H1 (cell line): ENCODE measurements around the gene FNDC3A. TPM values are rescaled to one million over a fixed set of nuclear protein-coding genes. Genes with fewer than 3 reads are reported as not detected.

Experiments
- CTCF ChIA-PET: fragments of 300-600 bp; sonication (Branson Sonifier 250); formaldehyde crosslinking; loops from one replicate; lab custom pipeline; 2021; ENCODE audit not compliant: partially characterized antibody; lab: Charles Lee
- POLR2A ChIA-PET: fragments of 300-600 bp; sonication (Branson Sonifier 250); formaldehyde crosslinking; loops from one replicate; lab custom pipeline; 2021; ENCODE audit warnings: inconsistent platforms; ENCODE audit not compliant: partially characterized antibody; lab: Charles Lee
- DNase-seq, 2 experiments: peaks; one replicate each; pipeline versions ENCODE4 v3.0.0 to v3.0.0-alpha.2; 2010 to 2022; ENCODE audit warnings: low spot score in 2 of 2, low read depth in 1 of 2, mixed read lengths in 1 of 2
- FAIRE-seq: peaks from 2 replicates; lab custom pipeline; 2011; peaks lifted over from hg19 to GRCh38; lab: Jason Lieb, UNC
- H2AFZ ChIP-seq: 2 replicates; pipeline ENCODE4 v1.8.1; 2012; ENCODE audit warnings: low read length, inconsistent platforms
- H2AK5ac ChIP-seq: 2 replicates; pipeline ENCODE4 v1.6.1; 2013; ENCODE audit warnings: low read depth, low read length
- H2BK120ac ChIP-seq: replicated peaks from 2 replicates; pipeline ENCODE3; 2013; ENCODE audit warnings: low read depth, low read length, inconsistent platforms
- H2BK12ac ChIP-seq: 2 replicates; pipeline ENCODE4 v1.6.1; 2013; ENCODE audit warnings: low read depth, low read length
- H2BK15ac ChIP-seq: 2 replicates; pipeline ENCODE4 v1.6.1; 2013; ENCODE audit warnings: low read length
- H2BK20ac ChIP-seq: 2 replicates; pipeline ENCODE4 v1.6.1; 2013; ENCODE audit warnings: low read length
- H2BK5ac ChIP-seq: 2 replicates; pipeline ENCODE4 v1.6.1; 2013; ENCODE audit warnings: low read depth, low read length
- H3K14ac ChIP-seq: 2 replicates; pipeline ENCODE4 v1.6.1; 2013; ENCODE audit warnings: inconsistent platforms; ENCODE audit not compliant: insufficient read length
- H3K18ac ChIP-seq: 2 replicates; pipeline ENCODE4 v1.6.1; 2013; ENCODE audit warnings: low read length; ENCODE audit errors: extremely low read depth
- H3K23ac ChIP-seq: 2 replicates; pipeline ENCODE4 v1.6.1; 2013; ENCODE audit warnings: inconsistent platforms; ENCODE audit not compliant: insufficient read length
- H3K23me2 ChIP-seq: 2 replicates; pipeline ENCODE4 v1.6.1; 2013; ENCODE audit warnings: low read depth, low read length
- H3K27ac ChIP-seq: 2 replicates; pipeline ENCODE4 v1.6.1; 2011; ENCODE audit warnings: low read depth, low read length, inconsistent platforms
- H3K27me3 ChIP-seq, 4 experiments: replicated peaks in 1 of 4; 1 replicate in 1 of 4; 2 replicates in 3 of 4; pipeline versions ENCODE4 v1.6.1 to v1.8.1; 2011 to 2013; ENCODE audit warnings: low read length in 3 of 4, mild to moderate bottlenecking in 3 of 4, inconsistent platforms in 2 of 4, mixed read lengths in 2 of 4, moderate library complexity in 1 of 4; ENCODE audit not compliant: control insufficient read depth in 3 of 4, insufficient read depth in 3 of 4; ENCODE audit errors: extremely low read depth in 1 of 4
- H3K36me3 ChIP-seq, 4 experiments: 2 replicates each; pipeline versions ENCODE4 v1.6.1 to v1.8.1; 2011 to 2013; ENCODE audit warnings: mild to moderate bottlenecking in 4 of 4, low read length in 3 of 4, moderate library complexity in 2 of 4, control low read depth in 1 of 4, inconsistent platforms in 1 of 4; ENCODE audit not compliant: insufficient read depth in 4 of 4, control insufficient read depth in 2 of 4
- H3K4ac ChIP-seq: replicated peaks from 2 replicates; pipeline ENCODE3; 2013; ENCODE audit warnings: low read length, low read depth, mixed read lengths, inconsistent platforms; ENCODE audit not compliant: insufficient read length
- H3K4me1 ChIP-seq, 4 experiments: replicated peaks in 1 of 4; 1 replicate in 1 of 4; 2 replicates in 3 of 4; pipeline versions ENCODE4 v1.6.1 to v1.8.1; 2011 to 2013; ENCODE audit warnings: low read length in 3 of 4, inconsistent platforms in 2 of 4, mixed read lengths in 1 of 4; ENCODE audit not compliant: insufficient read depth in 4 of 4, control insufficient read depth in 3 of 4
- H3K4me2 ChIP-seq, 2 experiments: 2 replicates each; pipeline versions ENCODE4 v1.6.1 to v1.8.1; 2011 to 2013; ENCODE audit warnings: low read depth in 2 of 2, low read length in 2 of 2, control low read depth in 1 of 2, inconsistent platforms in 1 of 2, mild to moderate bottlenecking in 1 of 2; ENCODE audit not compliant: insufficient read depth in 1 of 2
- H3K4me3 ChIP-seq, 4 experiments: fragments of 200-600, 300-600 bp in 1 of 4; sonication (generic), shearing (Covaris generic), sonication (Bioruptor Twin) in 1 of 4; 2 replicates each; pipeline versions ENCODE4 v1.5.1 to v1.8.1; 2011 to 2016; ENCODE audit warnings: low read length in 4 of 4, low read depth in 3 of 4, control low read depth in 2 of 4, inconsistent platforms in 2 of 4, mild to moderate bottlenecking in 2 of 4, mixed read lengths in 1 of 4, moderate library complexity in 1 of 4; ENCODE audit not compliant: insufficient read depth in 2 of 4; ENCODE audit errors: extremely low read depth in 1 of 4
- H3K56ac ChIP-seq: replicated peaks from 2 replicates; pipeline ENCODE3; 2013; ENCODE audit warnings: low read depth, mild to moderate bottlenecking, mixed read lengths, low read length, inconsistent platforms; ENCODE audit not compliant: insufficient read length
- H3K79me1 ChIP-seq: 2 replicates; pipeline ENCODE4 v1.6.1; 2013; ENCODE audit warnings: low read depth, low read length, control low read depth
- H3K79me2 ChIP-seq, 2 experiments: 2 replicates each; pipeline versions ENCODE4 v1.6.1 to v1.8.1; 2012 to 2013; ENCODE audit warnings: low read length in 2 of 2, mild to moderate bottlenecking in 2 of 2, inconsistent platforms in 1 of 2; ENCODE audit not compliant: insufficient read depth in 2 of 2, control insufficient read depth in 1 of 2
- H3K9ac ChIP-seq, 4 experiments: replicated peaks in 1 of 4; 1 replicate in 1 of 4; 2 replicates in 3 of 4; pipeline versions ENCODE4 v1.6.1 to v1.8.1; 2011 to 2013; ENCODE audit warnings: low read depth in 3 of 4, low read length in 3 of 4, control low read depth in 2 of 4, mild to moderate bottlenecking in 2 of 4, moderate library complexity in 2 of 4, inconsistent platforms in 1 of 4; ENCODE audit errors: extremely low read depth in 1 of 4
- H3K9me3 ChIP-seq, 2 experiments: 2 replicates each; pipeline versions ENCODE4 v1.6.1 to v1.8.1; 2012 to 2013; ENCODE audit warnings: mild to moderate bottlenecking in 2 of 2, moderate library complexity in 2 of 2, control low read depth in 1 of 2, inconsistent platforms in 1 of 2, low read depth in 1 of 2, low read length in 1 of 2, mixed read lengths in 1 of 2; ENCODE audit not compliant: insufficient read depth in 2 of 2
- H4K20me1 ChIP-seq, 2 experiments: replicated peaks in 1 of 2; 2 replicates each; pipeline versions ENCODE3 to v1.8.1; 2011 to 2013; ENCODE audit warnings: inconsistent platforms in 2 of 2, low read length in 2 of 2, mild to moderate bottlenecking in 1 of 2; ENCODE audit not compliant: insufficient read depth in 2 of 2, control insufficient read depth in 1 of 2
- H4K5ac ChIP-seq: 2 replicates; pipeline ENCODE4 v1.6.1; 2013; ENCODE audit warnings: low read length, low read depth, mixed read lengths, inconsistent platforms; ENCODE audit not compliant: insufficient read length
- H4K8ac ChIP-seq: 2 replicates; pipeline ENCODE4 v1.8.0; 2013; ENCODE audit warnings: mild to moderate bottlenecking, moderate library complexity, low read length, inconsistent platforms; ENCODE audit not compliant: insufficient read depth; ENCODE audit errors: extremely low read depth
- H4K91ac ChIP-seq: replicated peaks from 2 replicates; pipeline ENCODE3; 2013; ENCODE audit warnings: low read length, mixed read lengths, inconsistent platforms; ENCODE audit not compliant: insufficient read length
- BRCA1 ChIP-seq: IDR thresholded peaks from 2 replicates; pipeline ENCODE4 v1.6.1; 2012; ENCODE audit warnings: low read depth, low read length, improper control_type of control experiment
- CHD1 ChIP-seq: IDR thresholded peaks from 2 replicates; pipeline ENCODE4 v1.6.1; 2012; ENCODE audit warnings: low read depth, low read length, improper control_type of control experiment
- EZH2 ChIP-seq: fragments of 200-600 bp; sonication (generic); IDR thresholded peaks from 2 replicates; pipeline ENCODE4 v1.7.1; 2012; ENCODE audit warnings: low read depth, mild to moderate bottlenecking, moderate library complexity, low read length, inconsistent platforms; ENCODE audit not compliant: severe bottlenecking
- GTF2F1 ChIP-seq: IDR thresholded peaks from 2 replicates; pipeline ENCODE4 v1.6.1; 2012; ENCODE audit warnings: low read depth, low read length, improper control_type of control experiment, borderline replicate concordance
- NANOG ChIP-seq: IDR thresholded peaks from 2 replicates; pipeline ENCODE4 v1.6.1; 2011; ENCODE audit warnings: low read length, low read depth, mild to moderate bottlenecking, inconsistent platforms; ENCODE audit not compliant: insufficient read depth, poor library complexity, severe bottlenecking
- NRF1 ChIP-seq: IDR thresholded peaks from 2 replicates; pipeline ENCODE4 v1.6.1; 2011; ENCODE audit warnings: mild to moderate bottlenecking, low read depth, low read length, improper control_type of control experiment
- POLR2A ChIP-seq, 2 experiments: IDR thresholded peaks; 1 replicate in 1 of 2; 2 replicates in 1 of 2; pipeline ENCODE4 v1.6.1; 2011; ENCODE audit warnings: low read depth in 2 of 2, low read length in 2 of 2, mild to moderate bottlenecking in 2 of 2; ENCODE audit errors: control extremely low read depth in 1 of 2
- POLR2AphosphoS5 ChIP-seq: IDR thresholded peaks from 2 replicates; pipeline ENCODE4 v1.6.1; 2011; ENCODE audit warnings: low read depth, low read length
- RAD21 ChIP-seq, 2 experiments: IDR thresholded peaks in 1 of 2; conservative IDR thresholded peaks in 1 of 2; 2 replicates each; pipeline ENCODE4 v1.6.1; 2011; ENCODE audit warnings: low read depth in 2 of 2, low read length in 2 of 2, improper control_type of control experiment in 1 of 2, inconsistent platforms in 1 of 2, mild to moderate bottlenecking in 1 of 2, moderate library complexity in 1 of 2
- RXRA ChIP-seq: IDR thresholded peaks from 2 replicates; pipeline ENCODE4 v1.6.1; 2011; ENCODE audit warnings: low read depth, mild to moderate bottlenecking, low read length, moderate library complexity; ENCODE audit not compliant: insufficient read depth
- SP4 ChIP-seq: IDR thresholded peaks from 2 replicates; pipeline ENCODE4 v1.6.1; 2012; ENCODE audit warnings: low read length, inconsistent platforms
- TEAD4 ChIP-seq: IDR thresholded peaks from 2 replicates; pipeline ENCODE4 v1.6.1; 2012; ENCODE audit warnings: low read depth, low read length, inconsistent platforms, mixed read lengths
- WGBS, 2 experiments: shearing (Covaris generic) in 1 of 2; methylation state at CpG; one replicate each; pipeline versions ENCODE4 v1.1.6 to v1.1.7; 2013 to 2015; ENCODE audit warnings: low lambda C conversion rate in 2 of 2, mixed read lengths in 2 of 2, inconsistent platforms in 1 of 2, low coverage in 1 of 2, missing lambda C conversion rate in 1 of 2; ENCODE audit not compliant: insufficient replicate concordance in 2 of 2, insufficient coverage in 1 of 2, insufficient read length in 1 of 2; ENCODE audit errors: extremely low coverage in 1 of 2, missing lambda C conversion rate in 1 of 2; 5-methylcytosine and 5-hydroxymethylcytosine counted together
- polyA plus RNA-seq, 7 experiments: library from polyadenylated mRNA; depleted of rRNA in 3 of 7; stranded (reverse) in 5 of 7; unstranded in 2 of 7; fragments of >200 nt in 5 of 7; fragments of 200-250 nt in 2 of 7; gene quantifications; 1 replicate in 5 of 7; 2 replicates in 1 of 7; 4 replicates in 1 of 7; pipeline versions ENCODE4 v1.2.1 to v1.2.3, GENCODE V29; 2011 to 2013; ENCODE audit warnings: missing spikeins in 2 of 7, mixed read lengths in 2 of 7
- total RNA-seq: library from RNA; stranded (reverse); fragmentation: NEBNext Ultra II Directional; extraction: Animal tissue kit (Norgen Biotek cat#: 25700); gene quantifications from 2 replicates; pipeline ENCODE4 v1.2.1, GENCODE V29; 2021

Gene FNDC3A
- total and polyA plus RNA-seq, 2 of the 8 experiments (the other 6 are each of a cell fraction or from before 2014, with no cell fraction given), result 14.6 to 26.0 TPM

DNA sequence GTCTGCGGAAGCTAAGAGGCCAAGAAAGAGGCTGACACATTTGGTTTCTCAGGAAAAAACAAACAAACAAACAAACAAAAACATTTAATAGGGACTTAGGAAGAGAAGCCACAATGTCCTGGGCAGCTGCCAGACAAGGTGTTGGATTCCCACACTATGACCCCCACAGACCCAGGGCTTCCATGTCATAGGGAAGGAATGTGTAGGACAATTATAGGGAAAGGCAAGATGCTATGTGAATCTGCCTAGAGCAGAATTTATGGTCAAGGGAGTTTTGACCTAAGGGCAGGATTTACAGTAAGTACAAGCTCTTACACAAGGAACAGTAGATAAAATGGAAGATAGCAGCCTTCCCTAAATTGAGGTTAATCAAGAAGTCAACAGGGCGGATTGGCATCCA, 262.9 kb downstream of the FNDC3A start:
- Histone ChIP-seq H2BK120ac (no peak overlapping the region), H3K4me1 (no peaks in the 10 kb centered on the region), H3K9me3 (no peaks in the 10 kb centered on the region), H3K4ac (no peak overlapping the region), H3K79me1 (no peaks in the 10 kb centered on the region), H3K9ac (no peak overlapping the region), H4K8ac (no peak overlapping the region), H3K14ac (no peak overlapping the region), H3K27me3 (no peaks in the 10 kb centered on the region), H2AK5ac (no peak overlapping the region), H3K36me3 (no peaks in the 10 kb centered on the region), H2BK15ac (no peak overlapping the region), H3K27ac (no peak overlapping the region), H3K4me2 (no peak overlapping the region), H3K79me2 (no peaks in the 10 kb centered on the region), H3K18ac (no peak overlapping the region), H3K4me3 (no peak overlapping the region), H2BK5ac (no peak overlapping the region), H2BK20ac (no peak overlapping the region), H2BK12ac (no peak overlapping the region), H2AFZ (no peak overlapping the region), H3K23ac (no peak overlapping the region), H3K23me2 (no peaks in the 10 kb centered on the region; the same call in 1 of the 2 replicates), H3K56ac (no peak overlapping the region), H4K91ac (no peak overlapping the region), H4K20me1 (no peaks in the 10 kb centered on the region), H4K5ac (no peak overlapping the region)
- ChIA-PET CTCF (interaction anchor here (2.1 to 3.2 kb wide), 2 partner anchors 9 to 41 kb away, joined by 23 to 25 read pairs; no protein-coding TSS in a partner anchor), POLR2A (interaction anchor here (0.7 to 1.6 kb wide), 2 partner anchors 9 to 109 kb away, joined by 3 to 5 read pairs; partner anchors contain the start of gene CDADC1)
- no peak for DNase-seq
- 85% methylated on average over 2 of the region's 2 CpGs; no CpG with 5 or more reads in 1 of the 2 experiments for WGBS, 2 experiments
- no peak for FAIRE-seq
- TF ChIP-seq RAD21 (IDR thresholded peaks at IDR 0.05 in 1 of 2, conservative IDR thresholded peaks at IDR 0.05 in 1 of 2; ENCODE audit: low read depth in 2 of 2, low read length in 2 of 2) (no peak), POLR2AphosphoS5 (no peak), NANOG (no peak), TEAD4 (no peak), GTF2F1 (no peak), NRF1 (no peak), CHD1 (no peak), RXRA (no peak), SP4 (no peak), BRCA1 (no peak), POLR2A (IDR thresholded peaks at IDR 0.05; ENCODE audit: control extremely low read depth in 1 of 2, low read depth in 2 of 2, low read length in 2 of 2) (no peak), EZH2 (no peak)
